H1 (cell line): ENCODE data around the gene P2RY8. TPM values are rescaled to one million over a fixed set of nuclear protein-coding genes. Genes with fewer than 3 reads are reported as not detected.

ENCODE experiments used
- JUND ChIP-seq: IDR thresholded peaks from 2 replicates; pipeline ENCODE4 v1.6.1; 2011; ENCODE audit warnings: mild to moderate bottlenecking, improper control_type of control experiment, low read length
- NANOG ChIP-seq: IDR thresholded peaks from 2 replicates; pipeline ENCODE4 v1.6.1; 2011; ENCODE audit warnings: low read length, low read depth, mild to moderate bottlenecking, inconsistent platforms; ENCODE audit not compliant: insufficient read depth, poor library complexity, severe bottlenecking
- SIN3A ChIP-seq, 2 experiments: IDR thresholded peaks in 1 of 2; conservative IDR thresholded peaks in 1 of 2; 2 replicates each; pipeline ENCODE4 v1.6.1; 2011 to 2012; ENCODE audit warnings: low read length in 2 of 2, improper control_type of control experiment in 1 of 2, low read depth in 1 of 2, mild to moderate bottlenecking in 1 of 2
- SP2 ChIP-seq: IDR thresholded peaks from 2 replicates; pipeline ENCODE4 v1.6.1; 2012; ENCODE audit warnings: mild to moderate bottlenecking, low read length, inconsistent platforms
- TBP ChIP-seq: IDR thresholded peaks from 2 replicates; pipeline ENCODE4 v1.6.1; 2011; ENCODE audit warnings: low read depth, low read length, improper control_type of control experiment
- ZNF274 ChIP-seq: IDR thresholded peaks from 2 replicates; pipeline ENCODE4 v1.7.0; 2012; ENCODE audit warnings: low read length, borderline replicate concordance; ENCODE audit errors: extremely low read depth
- polyA plus RNA-seq, 7 experiments: library from polyadenylated mRNA; depleted of rRNA in 3 of 7; stranded (reverse) in 5 of 7; unstranded in 2 of 7; fragments of >200 nt in 5 of 7; fragments of 200-250 nt in 2 of 7; gene quantifications; 1 replicate in 5 of 7; 2 replicates in 1 of 7; 4 replicates in 1 of 7; pipeline versions ENCODE4 v1.2.1 to v1.2.3, GENCODE V29; 2011 to 2013; ENCODE audit warnings: missing spikeins in 2 of 7, mixed read lengths in 2 of 7
- total RNA-seq: library from RNA; stranded (reverse); fragmentation: NEBNext Ultra II Directional; extraction: Animal tissue kit (Norgen Biotek cat#: 25700); gene quantifications from 2 replicates; pipeline ENCODE4 v1.2.1, GENCODE V29; 2021

P2RY8 gene
- total and polyA plus RNA-seq, 2 of the 8 experiments (the other 6 are each of a cell fraction or from before 2014, with no cell fraction given), result 0.09 to 0.15 TPM

GRCh38 chrX:1424147-1424851 lies 112.7 kb downstream of the P2RY8 start (continued):
- TF ChIP-seq NANOG (no peak), SP2 (no peak), TBP (no peak), ZNF274 (no peak), SIN3A (conservative IDR thresholded peaks at IDR 0.05 in 1 of 2, IDR thresholded peaks at IDR 0.05 in 1 of 2; ENCODE audit: low read depth in 1 of 2, low read length in 2 of 2) (no peak), JUND (no peak)
